ENCODE data around the gene DIDO1. TPM values are rescaled to one million over a fixed set of nuclear protein-coding genes. Genes with fewer than 3 reads are reported as not detected.

DIDO1 gene
- total and polyA plus RNA-seq, 2 of the 13 experiments (the other 11 are each of a cell fraction or from before 2014, with no cell fraction given): 75.0 to 75.1 TPM

DNA sequence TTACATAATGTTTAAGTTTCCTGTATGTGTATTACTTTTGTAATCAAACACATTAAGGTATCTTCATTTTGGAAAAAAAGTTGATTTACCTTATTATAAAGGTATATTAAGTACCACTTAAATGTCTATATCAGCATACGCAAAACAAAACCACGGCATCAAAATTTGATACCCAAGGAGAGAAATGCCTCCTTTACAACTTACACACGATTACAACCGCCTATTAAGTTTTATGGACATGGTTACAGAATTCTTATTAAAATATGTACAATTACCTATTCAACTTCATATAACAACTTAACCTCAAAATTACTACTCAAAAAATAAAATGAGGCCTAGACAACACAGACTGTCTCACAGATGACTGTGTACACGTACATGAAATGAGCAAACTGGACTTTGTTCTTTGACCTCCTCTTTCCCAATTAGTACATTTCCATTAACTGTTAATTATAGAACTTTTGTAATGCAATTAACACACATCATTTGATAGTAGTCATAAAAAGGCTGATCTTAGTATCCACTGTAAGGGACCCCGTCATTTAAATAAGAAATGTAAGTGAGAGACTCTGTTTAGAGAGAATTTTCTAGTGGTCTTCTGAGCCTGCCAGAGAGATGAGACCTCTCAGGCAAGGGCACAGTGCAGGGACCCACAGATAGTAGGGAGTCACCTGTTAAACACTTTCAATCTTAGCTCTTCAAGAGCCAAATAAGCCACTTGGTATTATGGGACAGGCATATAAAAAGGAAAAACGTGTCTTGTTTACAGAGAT is 2.5 kb downstream of the DIDO1 start (continued):
- TF ChIP-seq, protein P1, sequence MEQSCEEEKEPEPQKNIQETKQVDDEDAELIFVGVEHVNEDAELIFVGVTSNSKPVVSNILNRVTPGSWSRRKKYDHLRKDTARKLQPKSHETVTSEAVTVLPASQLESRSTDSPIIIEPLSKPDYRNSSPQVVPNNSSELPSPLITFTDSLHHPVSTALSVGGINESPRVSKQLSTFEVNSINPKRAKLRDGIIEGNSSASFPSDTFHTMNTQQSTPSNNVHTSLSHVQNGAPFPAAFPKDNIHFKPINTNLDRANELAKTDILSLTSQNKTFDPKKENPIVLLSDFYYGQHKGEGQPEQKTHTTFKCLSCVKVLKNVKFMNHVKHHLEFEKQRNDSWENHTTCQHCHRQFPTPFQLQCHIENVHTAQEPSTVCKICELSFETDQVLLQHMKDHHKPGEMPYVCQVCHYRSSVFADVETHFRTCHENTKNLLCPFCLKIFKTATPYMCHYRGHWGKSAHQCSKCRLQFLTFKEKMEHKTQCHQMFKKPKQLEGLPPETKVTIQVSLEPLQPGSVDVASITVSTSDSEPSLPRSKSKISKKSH (CRISPR knock-in tag; IDR thresholded peaks at IDR 0.05; ENCODE audit: borderline replicate concordance): no peak
- TF ChIP-seq RBM39 (IDR thresholded peaks at IDR 0.05; ENCODE audit: low read depth, low read length, poor library complexity, severe bottlenecking) (no peak), KLF16 (CRISPR knock-in tag; IDR thresholded peaks at IDR 0.05) (peak in 1 of 2 experiments; percentile 15; a peak in 1 of 4 replicates), HOXA7 (CRISPR knock-in tag; IDR thresholded peaks at IDR 0.05) (no peak), RBAK (CRISPR knock-in tag; IDR thresholded peaks at IDR 0.05) (no peak), DPF2 (CRISPR knock-in tag; IDR thresholded peaks at IDR 0.05; ENCODE audit: borderline replicate concordance, low read depth) (peak; percentile 39; the same call in 1 of the 2 replicates), HMGA1 (CRISPR knock-in tag; conservative IDR thresholded peaks at IDR 0.05) (no peak), MEIS1 (CRISPR knock-in tag; IDR thresholded peaks at IDR 0.05; ENCODE audit: borderline replicate concordance) (no peak), ZNF3 (CRISPR knock-in tag; IDR thresholded peaks at IDR 0.05) (peak; percentile 64; the same call in 1 of the 2 replicates), HOXA3 (CRISPR knock-in tag; IDR thresholded peaks at IDR 0.05) (0 out of 2 replicates have a peak, but pooled peaks have one; percentile 9), RARA (CRISPR knock-in tag; IDR thresholded peaks at IDR 0.05) (peak; percentile 78), TOE1 (CRISPR knock-in tag; IDR thresholded peaks at IDR 0.05) (peak; percentile 95; the same call in 1 of the 2 replicates), ZNF317 (CRISPR knock-in tag; IDR thresholded peaks at IDR 0.05) (no peak; the same call in 1 of the 2 replicates), WIZ (CRISPR knock-in tag; IDR thresholded peaks at IDR 0.05) (no peak), ZNF530 (CRISPR knock-in tag; IDR thresholded peaks at IDR 0.05; ENCODE audit: low read depth) (no peak)
- TF ChIP-seq, protein P2, sequence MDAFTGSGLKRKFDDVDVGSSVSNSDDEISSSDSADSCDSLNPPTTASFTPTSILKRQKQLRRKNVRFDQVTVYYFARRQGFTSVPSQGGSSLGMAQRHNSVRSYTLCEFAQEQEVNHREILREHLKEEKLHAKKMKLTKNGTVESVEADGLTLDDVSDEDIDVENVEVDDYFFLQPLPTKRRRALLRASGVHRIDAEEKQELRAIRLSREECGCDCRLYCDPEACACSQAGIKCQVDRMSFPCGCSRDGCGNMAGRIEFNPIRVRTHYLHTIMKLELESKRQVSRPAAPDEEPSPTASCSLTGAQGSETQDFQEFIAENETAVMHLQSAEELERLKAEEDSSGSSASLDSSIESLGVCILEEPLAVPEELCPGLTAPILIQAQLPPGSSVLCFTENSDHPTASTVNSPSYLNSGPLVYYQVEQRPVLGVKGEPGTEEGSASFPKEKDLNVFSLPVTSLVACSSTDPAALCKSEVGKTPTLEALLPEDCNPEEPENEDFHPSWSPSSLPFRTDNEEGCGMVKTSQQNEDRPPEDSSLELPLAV (CRISPR knock-in tag; conservative IDR thresholded peaks at IDR 0.05; ENCODE audit: low read depth): no peak
- TF ChIP-seq, protein P3, sequence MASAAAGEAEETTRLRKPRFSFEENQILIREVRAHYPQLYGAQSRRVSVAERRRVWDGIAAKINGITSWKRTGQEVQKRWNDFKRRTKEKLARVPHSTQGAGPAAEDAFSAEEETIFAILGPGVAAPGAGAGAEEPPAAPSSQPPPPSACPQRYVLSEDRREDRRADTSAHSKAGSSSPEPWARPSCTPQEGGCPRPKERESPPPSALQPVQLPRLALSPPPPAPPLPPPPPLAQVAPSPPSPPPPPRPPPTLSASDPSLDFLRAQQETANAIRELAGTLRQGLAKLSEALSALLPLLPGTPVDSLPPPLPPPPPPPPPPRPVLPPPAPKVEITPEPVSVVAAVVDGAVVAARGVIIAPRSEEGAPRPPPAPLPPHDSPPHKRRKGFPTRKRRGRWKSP (CRISPR knock-in tag; IDR thresholded peaks at IDR 0.05): no peak; the same call in 1 of the 2 replicates
- TF ChIP-seq, protein P4, sequence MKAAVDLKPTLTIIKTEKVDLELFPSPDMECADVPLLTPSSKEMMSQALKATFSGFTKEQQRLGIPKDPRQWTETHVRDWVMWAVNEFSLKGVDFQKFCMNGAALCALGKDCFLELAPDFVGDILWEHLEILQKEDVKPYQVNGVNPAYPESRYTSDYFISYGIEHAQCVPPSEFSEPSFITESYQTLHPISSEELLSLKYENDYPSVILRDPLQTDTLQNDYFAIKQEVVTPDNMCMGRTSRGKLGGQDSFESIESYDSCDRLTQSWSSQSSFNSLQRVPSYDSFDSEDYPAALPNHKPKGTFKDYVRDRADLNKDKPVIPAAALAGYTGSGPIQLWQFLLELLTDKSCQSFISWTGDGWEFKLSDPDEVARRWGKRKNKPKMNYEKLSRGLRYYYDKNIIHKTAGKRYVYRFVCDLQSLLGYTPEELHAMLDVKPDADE (CRISPR knock-in tag; IDR thresholded peaks at IDR 0.05): no peak
- TF ChIP-seq, protein P5, sequence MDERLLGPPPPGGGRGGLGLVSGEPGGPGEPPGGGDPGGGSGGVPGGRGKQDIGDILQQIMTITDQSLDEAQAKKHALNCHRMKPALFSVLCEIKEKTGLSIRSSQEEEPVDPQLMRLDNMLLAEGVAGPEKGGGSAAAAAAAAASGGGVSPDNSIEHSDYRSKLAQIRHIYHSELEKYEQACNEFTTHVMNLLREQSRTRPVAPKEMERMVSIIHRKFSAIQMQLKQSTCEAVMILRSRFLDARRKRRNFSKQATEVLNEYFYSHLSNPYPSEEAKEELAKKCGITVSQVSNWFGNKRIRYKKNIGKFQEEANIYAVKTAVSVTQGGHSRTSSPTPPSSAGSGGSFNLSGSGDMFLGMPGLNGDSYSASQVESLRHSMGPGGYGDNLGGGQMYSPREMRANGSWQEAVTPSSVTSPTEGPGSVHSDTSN (CRISPR knock-in tag; IDR thresholded peaks at IDR 0.05): no peak

All from HepG2 (cell line).